Smooth muscle cell (in vitro differentiated cells): ENCODE data around the gene KCNK15. TPM values are rescaled to one million over a fixed set of nuclear protein-coding genes. Genes with fewer than 3 reads are reported as not detected.

ENCODE experiments used
- DNase-seq: peaks from one replicate; lab custom pipeline; 2025; ENCODE audit not compliant: unreplicated experiment; lab: John Stamatoyannopoulos, UW
- H2AFZ ChIP-seq: fragments of 200-600 bp; sonication (generic); 2 replicates; pipeline ENCODE4 v1.6.0; 2016; ENCODE audit warnings: antibody characterized with exemption, low read depth, mild to moderate bottlenecking
- H3F3A ChIP-seq: fragments of 200-600 bp; sonication (generic); 2 replicates; pipeline ENCODE4 v1.6.0; 2017; ENCODE audit warnings: antibody characterized with exemption, low read depth
- H3K27ac ChIP-seq: fragments of 200-600 bp; sonication (generic); 2 replicates; pipeline ENCODE4 v1.5.1; 2016; ENCODE audit warnings: low read depth, mild to moderate bottlenecking
- H3K27me3 ChIP-seq: fragments of 200-600 bp; sonication (generic); 2 replicates; pipeline ENCODE4 v1.6.1; 2016; ENCODE audit warnings: low read depth, mild to moderate bottlenecking
- H3K36me3 ChIP-seq: fragments of 200-600 bp; sonication (generic); 2 replicates; pipeline ENCODE4 v1.5.1; 2016; ENCODE audit warnings: low read depth
- H3K4me1 ChIP-seq: fragments of 200-600 bp; sonication (generic); 2 replicates; pipeline ENCODE4 v1.5.1; 2016; ENCODE audit warnings: low read depth
- H3K4me2 ChIP-seq: fragments of 200-600 bp; sonication (generic); 2 replicates; pipeline ENCODE4 v1.6.0; 2016; ENCODE audit warnings: mild to moderate bottlenecking
- H3K4me3 ChIP-seq: fragments of 200-600 bp; sonication (generic); 2 replicates; pipeline ENCODE4 v1.5.1; 2016; ENCODE audit warnings: mild to moderate bottlenecking
- H3K79me2 ChIP-seq: fragments of 200-600 bp; sonication (generic); 2 replicates; pipeline ENCODE4 v1.6.0; 2016; ENCODE audit warnings: low read depth, mild to moderate bottlenecking
- H3K9ac ChIP-seq: fragments of 200-600 bp; sonication (generic); 2 replicates; pipeline ENCODE4 v1.6.0; 2016; ENCODE audit warnings: low read depth
- H3K9me3 ChIP-seq: fragments of 200-600 bp; sonication (generic); replicated peaks from 2 replicates; pipeline ENCODE4 v1.5.1; 2016; ENCODE audit warnings: low read depth
- H4K20me1 ChIP-seq: fragments of 200-600 bp; sonication (generic); 2 replicates; pipeline ENCODE4 v1.6.0; 2016; ENCODE audit warnings: low read depth
- WGBS: methylation state at CpG from one replicate; pipeline ENCODE4 v1.1.7; 2016; ENCODE audit warnings: low lambda C conversion rate; 5-methylcytosine and 5-hydroxymethylcytosine counted together
- polyA plus RNA-seq: library from polyadenylated mRNA; unstranded; fragments of >200 nt; fragmentation: Nextera tagmentation; extraction: Ambion mirVana; gene quantifications from 2 replicates; pipeline ENCODE4 v1.2.1, GENCODE V29; 2016
- total RNA-seq: library from RNA; depleted of rRNA; stranded (reverse); fragments of >200 nt; gene quantifications from 2 replicates; pipeline ENCODE4 v1.2.3, GENCODE V29; 2014
- TF ChIP-seq, protein P1 (sequence below): fragments of 200-600 bp; sonication (generic); IDR thresholded peaks from 2 replicates; pipeline ENCODE4 v1.5.1; 2017; ENCODE audit warnings: borderline replicate concordance, mild to moderate bottlenecking, antibody characterized with exemption; ENCODE audit not compliant: insufficient read depth, poor library complexity, severe bottlenecking

Gene KCNK15
- total and polyA plus RNA-seq, 2 experiments from 2014 or later: 0.06 to 0.54 TPM

- Histone ChIP-seq H2AFZ (no peak overlapping the region), H3K79me2 (no peaks in the 10 kb centered on the region), H3K9me3 (no peaks in the 10 kb centered on the region), H3K27ac (no peak overlapping the region), H3K4me2 (no peak overlapping the region), H3K4me3 (no peak overlapping the region), H3K4me1 (no peaks in the 10 kb centered on the region), H3K36me3 (no peaks in the 10 kb centered on the region), H3K9ac (no peak overlapping the region), H4K20me1 (no peaks in the 10 kb centered on the region), H3K27me3 (no peaks in the 10 kb centered on the region), H3F3A (no peaks in the 10 kb centered on the region)
- 81% methylated on average over 17 of the region's 17 CpGs for WGBS
- TF ChIP-seq, protein P1, sequence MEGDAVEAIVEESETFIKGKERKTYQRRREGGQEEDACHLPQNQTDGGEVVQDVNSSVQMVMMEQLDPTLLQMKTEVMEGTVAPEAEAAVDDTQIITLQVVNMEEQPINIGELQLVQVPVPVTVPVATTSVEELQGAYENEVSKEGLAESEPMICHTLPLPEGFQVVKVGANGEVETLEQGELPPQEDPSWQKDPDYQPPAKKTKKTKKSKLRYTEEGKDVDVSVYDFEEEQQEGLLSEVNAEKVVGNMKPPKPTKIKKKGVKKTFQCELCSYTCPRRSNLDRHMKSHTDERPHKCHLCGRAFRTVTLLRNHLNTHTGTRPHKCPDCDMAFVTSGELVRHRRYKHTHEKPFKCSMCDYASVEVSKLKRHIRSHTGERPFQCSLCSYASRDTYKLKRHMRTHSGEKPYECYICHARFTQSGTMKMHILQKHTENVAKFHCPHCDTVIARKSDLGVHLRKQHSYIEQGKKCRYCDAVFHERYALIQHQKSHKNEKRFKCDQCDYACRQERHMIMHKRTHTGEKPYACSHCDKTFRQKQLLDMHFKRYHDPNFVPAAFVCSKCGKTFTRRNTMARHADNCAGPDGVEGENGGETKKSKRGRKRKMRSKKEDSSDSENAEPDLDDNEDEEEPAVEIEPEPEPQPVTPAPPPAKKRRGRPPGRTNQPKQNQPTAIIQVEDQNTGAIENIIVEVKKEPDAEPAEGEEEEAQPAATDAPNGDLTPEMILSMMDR: no peak
- no peak for DNase-seq
Measured at GRCh38 chr20:44752099-44752931, 6.7 kb downstream of the KCNK15 start.

DNA sequence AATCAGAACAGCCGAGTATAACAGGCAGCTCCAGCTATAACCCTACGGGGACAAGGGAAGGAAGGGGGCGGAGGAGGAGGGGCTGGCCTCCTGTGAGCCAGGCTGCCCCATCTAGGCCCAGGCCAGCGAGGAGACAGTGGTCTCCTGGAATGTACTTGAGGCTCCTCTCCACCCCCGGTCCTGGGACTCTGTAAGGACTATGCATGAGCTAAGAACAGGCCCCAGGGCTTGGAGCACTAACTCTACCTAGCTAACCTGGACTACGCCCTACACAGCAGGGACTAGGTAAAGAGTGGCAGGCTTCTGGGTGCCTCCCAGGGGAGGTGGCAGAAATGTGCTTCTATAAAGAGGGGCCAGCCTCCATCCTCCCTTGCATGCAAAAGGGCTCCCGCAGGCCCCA, 8.9 kb downstream of the KCNK15 start:
- Histone ChIP-seq H3K36me3 (no peaks in the 10 kb centered on the region), H3K4me2 (no peak overlapping the region), H2AFZ (no peak overlapping the region), H3K4me3 (no peak overlapping the region), H3K79me2 (no peaks in the 10 kb centered on the region), H3K27me3 (no peaks in the 10 kb centered on the region), H3F3A (no peaks in the 10 kb centered on the region), H3K9me3 (no peaks in the 10 kb centered on the region), H4K20me1 (no peaks in the 10 kb centered on the region), H3K27ac (no peak overlapping the region), H3K9ac (no peak overlapping the region), H3K4me1 (no peaks in the 10 kb centered on the region)
- TF ChIP-seq, protein P1: no peak
- no peak for DNase-seq
- whole genome bisulfite sequencing: 65% methylated on average over 7 of the region's 7 CpGs

DNA sequence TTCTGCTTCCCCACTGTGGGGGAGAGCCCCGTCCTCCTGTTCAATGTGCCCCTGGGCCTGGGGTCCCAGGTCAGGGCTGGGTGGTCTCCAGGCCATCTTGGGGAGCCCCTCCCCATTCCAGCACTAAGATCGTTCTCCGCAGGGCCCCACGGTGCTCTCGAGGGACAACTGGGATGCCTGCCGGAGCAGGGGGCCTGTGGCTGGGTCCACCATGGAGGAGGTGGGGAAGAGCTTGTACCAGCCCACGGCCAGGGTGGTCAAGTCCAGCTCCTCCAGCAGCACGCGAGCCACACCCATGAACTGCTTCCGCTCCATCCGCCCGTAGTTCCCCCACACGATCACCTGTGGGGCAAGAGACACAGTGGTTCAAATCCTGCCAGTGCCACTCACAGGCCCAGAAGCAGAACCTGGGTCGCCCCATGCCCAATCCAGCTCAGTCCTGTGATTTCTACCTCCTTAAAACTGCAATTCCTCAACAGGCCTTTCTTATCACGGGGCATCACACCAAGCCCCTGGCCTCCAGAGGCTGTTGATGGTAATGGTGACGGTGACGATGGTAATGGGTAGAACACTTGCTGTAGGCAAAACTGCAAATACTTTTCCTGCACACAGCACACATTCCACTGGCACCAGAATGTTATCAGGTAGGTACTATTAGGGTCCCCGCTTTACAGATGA, 10.5 kb downstream of the KCNK15 start:
- Histone ChIP-seq H3K4me1 (no peaks in the 10 kb centered on the region), H3K27me3 (no peaks in the 10 kb centered on the region), H3F3A (no peaks in the 10 kb centered on the region), H2AFZ (no peak overlapping the region), H3K79me2 (no peaks in the 10 kb centered on the region), H3K4me3 (no peak overlapping the region), H4K20me1 (no peaks in the 10 kb centered on the region), H3K27ac (no peak overlapping the region), H3K9ac (no peak overlapping the region), H3K4me2 (no peak overlapping the region), H3K36me3 (no peaks in the 10 kb centered on the region), H3K9me3 (no peaks in the 10 kb centered on the region)
- WGBS: 90% methylated on average over 18 of the region's 18 CpGs
- no peak for DNase-seq
- TF ChIP-seq, protein P1: no peak

DNA sequence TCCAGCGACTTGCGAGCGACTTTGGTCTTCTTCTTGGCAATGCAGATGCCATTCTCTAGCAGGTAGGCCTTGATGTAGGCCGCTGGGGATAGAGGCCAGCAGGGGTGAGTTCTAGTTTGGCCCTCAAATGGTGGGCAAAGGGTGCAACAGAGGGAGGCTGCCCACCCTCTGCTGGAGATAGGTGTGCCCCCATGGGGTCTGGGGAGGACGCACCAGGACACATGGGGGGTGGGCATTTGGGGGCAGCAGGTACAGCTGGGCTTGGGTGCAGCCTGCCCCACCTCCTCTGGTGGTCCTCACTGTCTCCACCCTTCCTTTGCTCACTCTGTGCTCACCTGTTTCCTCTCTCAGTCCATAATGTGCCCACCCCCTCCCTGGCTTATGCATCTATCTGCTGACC, 11.3 kb downstream of the KCNK15 start:
- H3K27ac ChIP-seq: no peak overlapping the region
- H3K9ac ChIP-seq: no peak overlapping the region
- no peak overlapping the region for H3K4me3 ChIP-seq
- no peaks in the 10 kb centered on the region for H3F3A ChIP-seq
- H3K4me1 ChIP-seq: no peaks in the 10 kb centered on the region
- no peaks in the 10 kb centered on the region for H3K27me3 ChIP-seq
- WGBS: 91% methylated on average over 5 of the region's 5 CpGs
- no peak overlapping the region for H2AFZ ChIP-seq
- no peaks in the 10 kb centered on the region for H4K20me1 ChIP-seq
- TF ChIP-seq, protein P1: no peak
- DNase-seq: no peak
- H3K79me2 ChIP-seq: no peaks in the 10 kb centered on the region
- no peak overlapping the region for H3K4me2 ChIP-seq
- H3K9me3 ChIP-seq: no peaks in the 10 kb centered on the region
- no peaks in the 10 kb centered on the region for H3K36me3 ChIP-seq
